Dedifferentiated amniotic fluid mesenchymal stem cell (primary cell): ENCODE measurements around the gene TMEM267.
A peak's percentile ranks its signal among the peaks of the same experiment; 100 is the strongest.
"Not testable (repeated sequence)": the region's sequence is repeated elsewhere in the genome, so short reads cannot be mapped to it uniquely, and the experiment has no call there.

Experiments
- DNase-seq: peaks from one replicate; pipeline ENCODE4 v3.0.0-alpha.2; 2016; ENCODE audit errors: extremely low spot score

The TMEM267 gene

DNA sequence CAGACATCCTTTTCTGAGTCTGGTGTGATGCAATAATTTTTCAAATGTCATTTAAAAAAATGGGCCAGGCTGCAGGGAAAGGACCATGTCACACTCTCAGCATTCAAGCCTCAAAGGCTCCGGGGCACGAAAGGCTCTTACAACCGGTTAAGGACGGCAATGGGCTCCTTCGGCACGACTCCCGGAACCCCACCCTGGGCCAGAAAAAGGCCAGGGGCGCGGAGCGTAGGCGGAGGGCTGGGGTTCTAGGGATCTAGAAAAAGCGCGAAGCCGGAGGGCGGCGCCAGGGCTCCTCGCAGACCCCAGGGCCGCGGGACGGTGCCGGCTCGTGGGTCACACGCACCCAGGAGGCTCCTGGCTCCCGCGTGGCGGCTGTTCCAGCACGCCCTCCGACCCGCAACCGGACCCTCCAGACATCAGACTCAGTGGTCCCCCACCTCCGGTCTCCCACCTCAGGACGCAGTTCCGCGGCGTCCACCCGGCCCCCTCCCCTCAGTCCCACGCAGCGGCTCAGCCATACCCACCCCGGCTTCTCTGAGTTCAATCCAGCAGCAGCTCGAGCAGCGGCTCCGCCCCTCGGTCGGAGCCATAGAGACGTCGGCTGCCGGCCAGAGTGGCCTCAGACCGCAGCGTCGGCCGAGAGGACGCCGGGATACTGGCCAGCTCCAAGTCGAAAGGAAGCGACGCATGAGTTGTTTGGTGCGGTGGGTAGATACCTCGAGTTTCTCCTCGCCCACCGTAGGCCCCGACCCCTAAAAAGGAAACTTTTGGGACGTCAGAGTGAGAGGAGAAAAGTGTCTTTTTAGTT, at the start of gene TMEM267:
Gene TMEM267 (minus strand): TSS at position 568 of the 808 bp plus-strand sequence. CDS start 29,896 bp downstream, outside the sequence.
- DNase-seq, result peak; percentile 85

DNA sequence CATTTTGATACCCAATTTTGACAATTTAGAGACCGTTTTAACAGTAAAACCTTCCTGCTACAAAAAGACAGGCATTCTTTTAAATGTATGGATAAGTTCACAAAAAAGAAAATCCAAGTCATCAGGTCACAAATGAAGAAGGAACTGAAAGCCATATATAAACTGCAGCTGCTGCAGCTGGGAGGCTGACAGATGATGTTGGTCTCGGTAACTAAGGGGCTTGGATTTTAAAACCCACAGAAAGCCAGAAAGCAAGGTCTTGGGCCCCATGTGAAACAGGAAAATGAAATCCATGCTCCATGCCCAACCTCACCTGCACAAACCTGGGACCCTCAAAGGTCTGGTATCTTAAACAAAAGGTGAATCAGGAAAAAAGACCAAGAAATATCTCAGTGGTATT, 47.0 kb upstream of the TMEM267 start:
- no peak for DNase-seq

DNA sequence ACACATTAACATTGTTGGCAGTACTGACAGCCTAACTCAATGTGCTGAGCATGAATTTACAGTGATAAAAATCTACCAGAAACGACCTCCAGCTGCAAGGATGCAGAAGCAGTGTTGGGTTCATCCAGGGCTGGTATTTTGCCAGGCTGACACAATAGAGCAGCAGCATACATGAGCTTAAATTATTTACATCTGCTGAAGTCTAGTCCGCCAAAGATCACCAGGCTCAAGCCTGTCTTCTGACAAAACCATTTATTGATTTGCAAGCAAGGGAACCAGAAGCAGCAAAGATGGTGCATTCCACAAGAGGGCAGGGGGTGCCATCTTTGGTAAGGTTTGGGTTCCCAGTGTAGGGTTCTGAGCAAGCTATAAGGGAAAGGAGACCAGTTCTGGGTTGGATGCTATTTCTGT, 40.0 kb upstream of the TMEM267 start:
- no peak for DNase-seq

DNA sequence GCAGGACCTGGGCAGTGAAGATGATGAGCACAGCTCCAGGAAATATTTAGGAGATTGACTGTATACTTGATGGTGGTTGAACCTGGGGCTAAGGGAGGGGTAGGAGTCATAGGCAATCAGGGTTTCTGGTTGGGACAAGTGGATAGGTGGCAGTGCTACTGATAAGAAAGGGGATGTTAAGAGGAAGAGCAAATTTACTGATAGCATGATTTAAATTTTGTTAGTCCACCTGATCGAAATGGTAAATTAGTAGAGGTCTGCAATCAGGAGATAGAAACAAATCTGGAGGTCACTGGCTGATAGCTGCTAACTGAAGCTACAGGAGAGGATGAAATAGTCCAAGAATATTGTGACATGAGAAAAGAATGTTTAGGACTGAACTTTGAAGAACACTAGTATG, 37.0 kb upstream of the TMEM267 start:
- DNase-seq, result no peak

DNA sequence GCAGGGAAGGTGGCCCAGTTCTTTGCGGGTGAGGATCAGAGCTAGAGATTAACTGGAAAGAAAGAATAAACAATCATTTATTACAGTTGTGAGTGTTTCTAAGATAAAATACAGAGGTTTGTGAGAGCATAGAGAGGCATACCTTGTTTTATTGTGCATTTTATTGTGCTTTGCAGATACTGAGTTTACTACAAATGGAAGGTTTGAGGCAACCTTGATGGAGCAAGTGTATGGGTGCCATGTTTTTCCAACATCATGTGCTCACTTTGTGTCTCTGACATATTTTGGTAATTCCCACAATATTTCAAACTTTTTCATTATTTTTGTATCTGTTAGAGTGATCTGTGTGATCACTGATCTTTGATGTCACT, 32.0 kb upstream of the TMEM267 start:
- DNase-seq, result no peak

DNA sequence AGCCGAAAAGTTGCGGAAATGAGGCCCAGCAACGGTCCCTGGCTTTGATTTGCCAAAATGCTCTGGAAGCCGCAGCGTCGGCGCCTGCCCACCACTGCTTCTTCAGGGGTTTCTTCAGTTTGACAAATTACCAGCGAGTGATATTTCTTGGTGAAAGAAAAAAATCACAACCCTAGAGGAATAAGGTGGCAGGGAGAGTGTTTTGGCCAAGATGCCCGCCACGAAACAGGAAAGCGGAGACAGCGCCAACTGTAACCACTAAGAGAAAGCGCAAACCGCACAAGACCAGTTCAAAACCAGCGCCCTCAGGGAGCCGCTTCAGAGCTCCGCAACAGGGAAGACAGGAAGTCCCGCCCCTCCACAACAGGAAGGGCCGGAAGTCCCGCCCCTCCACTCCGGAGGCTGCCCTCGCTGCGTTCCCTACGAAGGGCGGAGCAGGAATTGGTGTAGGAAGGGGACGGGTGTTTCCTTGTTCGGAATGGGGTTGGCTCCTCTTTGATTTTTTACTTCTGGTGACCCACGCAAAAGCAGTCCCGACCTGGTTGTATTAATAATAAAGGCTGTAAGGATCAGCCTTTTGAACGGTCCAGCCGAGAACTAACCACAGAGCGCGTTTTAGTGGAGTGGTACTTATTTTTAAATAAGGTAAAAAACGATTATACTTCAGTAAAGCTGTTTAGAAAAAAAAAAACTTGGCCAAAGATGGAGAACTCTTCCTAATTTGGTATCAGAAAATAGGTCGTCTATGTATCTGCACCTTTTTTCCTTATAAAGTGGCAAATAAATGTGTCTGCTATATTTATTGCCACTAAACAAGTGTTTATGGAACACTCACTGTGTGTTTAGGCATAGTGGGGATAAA, 31.4 kb upstream of the TMEM267 start, which contains the start of gene C5orf34:
Gene C5orf34 (minus strand): TSS at position 333 of the 862 bp plus-strand sequence. CDS start 5,809 bp downstream, outside the sequence.
- DNase-seq, result peak; percentile 98

DNA sequence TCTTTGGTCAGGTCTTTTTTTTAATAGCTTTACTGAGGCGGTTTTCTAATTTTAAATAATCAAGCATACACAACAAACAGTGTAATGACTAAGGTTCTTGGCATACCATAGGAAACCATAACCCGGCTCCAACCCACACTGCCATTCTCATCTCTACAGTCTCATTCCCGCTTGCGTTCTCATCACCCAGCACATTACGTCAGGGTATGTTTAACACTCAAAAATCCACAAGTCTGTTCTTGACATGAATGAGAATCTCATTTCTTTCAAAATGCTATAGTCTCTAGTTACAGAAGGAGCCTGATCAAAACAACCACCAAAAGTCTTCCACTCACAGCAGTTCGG, 30.8 kb upstream of the TMEM267 start:
- peak; percentile 74 for DNase-seq

DNA sequence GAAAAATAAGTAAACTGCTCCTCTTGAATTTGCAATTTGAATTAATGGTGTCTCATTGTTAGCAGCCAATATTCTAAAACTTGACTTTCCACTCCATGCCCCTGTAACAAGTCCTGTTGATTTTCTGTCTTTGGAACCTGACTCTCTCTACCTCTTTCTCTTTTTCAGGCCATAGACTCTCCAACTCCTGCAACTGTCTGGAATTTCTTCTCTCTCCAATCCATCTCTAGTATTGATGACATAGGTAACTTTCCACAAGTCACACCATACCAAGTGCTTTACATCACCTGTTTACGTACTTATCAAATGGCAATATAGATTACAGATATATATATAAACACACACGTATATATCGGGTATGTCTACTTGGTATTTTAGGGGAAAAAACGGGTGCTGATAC, 30.4 kb upstream of the TMEM267 start:
- no peak for DNase-seq

DNA sequence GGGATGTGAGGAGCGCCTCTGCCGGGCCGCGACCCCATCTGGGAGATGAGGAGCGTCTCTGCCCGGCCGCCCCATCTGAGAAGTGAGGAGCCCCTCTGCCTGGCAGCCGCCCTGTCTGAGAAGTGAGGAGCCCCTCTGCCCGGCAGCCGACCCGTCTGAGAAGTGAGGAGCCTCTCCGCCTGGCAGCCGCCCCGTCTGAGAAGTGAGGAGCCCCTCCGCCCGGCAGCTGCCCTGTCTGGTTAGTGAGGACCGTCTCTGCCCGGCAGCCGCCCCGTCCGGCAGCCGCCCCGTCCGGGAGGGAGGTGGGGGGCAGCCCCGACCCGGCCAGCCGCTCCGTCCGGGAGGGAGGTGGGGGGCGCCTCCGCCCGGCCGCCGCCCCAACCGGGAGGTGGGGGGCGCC, 27.4 kb upstream of the TMEM267 start:
- DNase-seq, result not testable (repeated sequence)

GRCh38 chr5:43498581-43498980, 14.9 kb upstream of the TMEM267 start:
- DNase-seq, result no peak

DNA sequence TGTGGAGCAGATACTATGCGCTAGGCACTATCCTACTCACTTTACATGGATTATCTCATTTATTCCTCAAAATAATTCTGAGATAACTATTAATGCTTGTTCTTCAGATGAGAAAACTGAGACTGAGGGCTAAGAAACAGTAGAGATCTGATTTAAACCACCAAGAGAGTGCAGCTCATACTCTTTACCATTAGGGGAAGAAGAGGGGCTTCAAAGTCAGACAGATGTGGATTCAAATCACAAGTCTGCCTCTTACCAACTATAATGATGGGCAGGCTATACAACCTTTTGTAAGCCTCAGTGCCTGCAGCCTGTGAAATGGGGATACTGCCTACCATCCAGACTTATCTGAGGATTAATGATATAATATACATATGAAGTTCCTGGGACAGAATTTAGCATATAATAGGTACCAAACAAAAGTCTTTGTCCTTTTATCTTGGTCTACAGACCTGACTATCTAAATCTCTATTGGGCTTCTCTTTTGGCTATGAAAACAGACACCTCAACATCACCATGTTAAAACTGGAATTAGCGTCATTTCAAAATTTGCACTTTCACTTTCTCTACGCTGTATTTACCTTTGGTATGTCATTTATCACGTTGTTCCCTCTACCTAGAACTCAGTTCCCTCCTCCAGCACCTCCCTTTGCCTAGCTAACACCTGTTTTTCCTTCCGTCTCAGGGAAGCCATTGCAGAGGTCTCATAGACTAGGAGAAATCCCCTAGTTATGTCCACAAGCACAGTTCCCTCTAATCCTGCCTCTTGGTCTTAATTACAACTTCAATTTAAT, 13.8 kb upstream of the TMEM267 start:
- DNase-seq, result no peak

DNA sequence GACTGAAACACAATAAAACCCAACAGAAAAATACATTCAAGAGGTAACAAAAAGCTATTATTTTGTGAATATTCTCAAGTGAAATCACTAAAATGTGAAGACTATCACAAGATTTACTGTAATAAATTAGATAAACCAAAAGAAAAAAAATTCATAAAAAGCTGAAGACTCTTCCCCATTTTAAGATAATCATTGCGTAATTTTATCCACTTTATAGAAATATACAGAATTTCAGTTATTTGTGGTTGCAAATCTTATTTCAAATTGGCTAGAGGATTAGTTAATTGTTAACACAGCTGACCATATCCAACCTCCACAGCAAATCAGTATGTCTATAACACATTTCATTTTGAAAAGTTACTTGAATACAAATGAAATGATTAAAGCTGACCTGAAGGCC, 7.7 kb upstream of the TMEM267 start:
- no peak for DNase-seq

GRCh38 chr5:43486353-43486752, 2.7 kb upstream of the TMEM267 start:
- DNase-seq, result no peak

DNA sequence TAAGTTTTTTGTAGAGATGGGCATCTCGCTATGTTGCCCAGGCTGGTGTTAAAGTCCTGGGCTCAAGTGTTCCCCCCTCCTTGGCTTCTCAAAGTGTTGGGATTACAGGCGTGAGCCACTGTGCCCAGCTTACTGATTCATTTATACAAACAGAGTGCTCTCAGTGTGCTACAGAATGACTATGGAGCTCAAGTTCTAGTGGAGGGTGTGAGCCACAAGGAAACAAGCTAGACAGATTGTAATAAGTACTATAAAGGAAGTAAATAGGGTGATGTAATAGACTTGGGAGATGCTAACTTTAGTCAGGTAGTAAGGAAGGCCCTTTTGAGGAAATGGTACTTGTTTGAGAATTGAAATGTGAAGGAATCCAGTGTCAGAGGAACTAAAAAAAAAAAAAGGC, 1.7 kb upstream of the TMEM267 start:
- no peak for DNase-seq

GRCh38 chr5:43484106-43484849, 613 bp upstream of the TMEM267 start:
- peak; percentile 85 for DNase-seq

DNA sequence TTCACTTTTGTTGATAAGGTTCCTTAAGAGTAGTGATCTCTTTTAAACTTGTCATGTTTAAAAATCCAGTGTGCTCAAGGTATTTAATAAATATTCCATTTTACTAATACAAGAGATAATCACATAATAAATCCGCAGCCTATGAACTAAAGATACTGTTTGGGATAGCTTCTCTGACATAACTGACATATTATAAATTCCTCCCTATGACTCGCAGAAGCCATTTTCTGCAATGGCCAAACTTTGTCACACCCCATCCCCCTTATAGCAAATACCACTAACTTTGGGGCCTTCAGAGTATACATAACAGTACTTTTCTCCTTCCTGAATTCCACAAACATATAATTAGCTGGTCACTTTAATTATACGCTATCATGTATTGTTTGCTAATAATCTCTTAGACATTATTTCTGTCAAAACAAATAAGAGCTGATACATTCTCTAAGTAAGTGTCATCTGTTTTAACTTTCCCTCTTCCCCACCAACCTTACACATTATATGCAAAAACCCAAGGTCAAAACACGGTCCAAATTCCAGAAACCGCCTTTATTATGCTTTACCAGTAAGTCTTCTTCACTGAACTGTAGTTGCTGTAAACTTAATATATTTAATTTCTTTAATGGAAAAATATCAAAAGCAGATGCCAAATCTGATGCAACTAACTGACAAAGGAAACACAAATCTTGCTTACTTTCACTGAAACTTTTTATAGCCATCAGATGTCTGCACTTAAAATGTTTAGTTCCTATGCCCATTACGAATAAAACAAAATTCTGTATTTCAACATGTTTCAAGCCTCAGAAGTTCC, 971 bp downstream of the TMEM267 start:
- no peak for DNase-seq

GRCh38 chr5:43469671-43470391, 13.8 kb downstream of the TMEM267 start:
- no peak for DNase-seq

DNA sequence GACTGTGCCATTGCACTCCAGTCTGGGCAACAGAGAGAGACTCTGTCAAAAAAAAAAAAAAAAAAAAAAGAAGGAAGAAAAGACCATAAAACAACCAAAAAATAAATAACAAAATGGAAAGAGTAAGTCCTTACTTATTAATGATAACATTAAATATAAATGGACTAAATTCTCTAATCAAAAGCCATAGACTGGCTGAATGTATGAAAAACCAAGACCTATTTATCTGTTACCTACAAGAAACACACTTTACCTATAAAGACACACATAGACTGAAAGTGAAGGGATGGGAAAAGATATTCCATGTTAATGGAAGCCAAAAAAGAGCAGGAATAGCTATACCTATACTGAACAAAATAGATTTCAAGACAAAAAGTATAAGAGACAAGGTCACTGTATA, 16.6 kb downstream of the TMEM267 start:
- no peak for DNase-seq

DNA sequence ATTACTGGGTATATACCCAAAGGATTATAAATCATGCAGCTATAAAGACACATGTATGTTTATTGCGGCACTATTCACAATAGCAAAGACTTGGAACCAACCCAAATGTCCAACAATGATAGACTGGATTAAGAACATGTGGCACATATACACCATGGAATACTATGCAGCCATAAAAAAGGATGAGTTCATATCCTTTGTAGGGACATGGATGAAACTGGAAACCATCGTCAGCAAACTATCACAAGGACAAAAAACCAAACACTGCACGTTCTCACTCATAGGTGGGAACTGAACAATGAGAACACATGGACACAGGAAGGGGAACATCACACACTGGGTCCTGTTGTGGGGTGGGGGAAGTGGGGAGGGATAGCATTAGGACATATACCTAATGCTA, 18.2 kb downstream of the TMEM267 start:
- DNase-seq, result not testable (repeated sequence)

- DNase-seq, result no peak
These were observed 22.6 kb downstream of the TMEM267 start for GRCh38 chr5:43461066-43461465.
